Neural cell (in vitro differentiated cells): ENCODE data around the gene TBX5.

Experiments
- CTCF ChIP-seq: fragments of 450-650 bp; IDR thresholded peaks from 2 replicates; pipeline ENCODE4 v1.5.1; 2014; ENCODE audit warnings: antibody characterized with exemption, mild to moderate bottlenecking, moderate library complexity; ENCODE audit not compliant: poor library complexity, severe bottlenecking
- EZH2 ChIP-seq: fragments of 200-600, 300-800 bp; shearing (Covaris generic), sonication (generic); IDR thresholded peaks from 2 replicates; pipeline ENCODE4 v1.6.1; 2014; ENCODE audit warnings: antibody characterized with exemption, low read length, borderline replicate concordance, mild to moderate bottlenecking; ENCODE audit not compliant: insufficient read depth, poor library complexity, severe bottlenecking
- MXI1 ChIP-seq: fragments of 450-650 bp; conservative IDR thresholded peaks from 2 replicates; pipeline ENCODE4 v1.6.1; 2014; ENCODE audit warnings: antibody characterized with exemption, mild to moderate bottlenecking; ENCODE audit not compliant: poor library complexity, severe bottlenecking
- SMC3 ChIP-seq: fragments of 450-650 bp; conservative IDR thresholded peaks from 2 replicates; pipeline ENCODE4 v1.6.1; 2014; ENCODE audit warnings: antibody characterized with exemption, mild to moderate bottlenecking, moderate library complexity; ENCODE audit not compliant: poor library complexity

GRCh38 chr12:114361545-114361944, 44.4 kb downstream of the TBX5 start:
- TF ChIP-seq EZH2 = no peak
- no peak for TF ChIP-seq MXI1
- no peak for TF ChIP-seq SMC3
- no peak for TF ChIP-seq CTCF
